Skeletal muscle tissue (tissue), 4 donors: ENCODE data around the gene NRG3. TPM values are rescaled to one million over a fixed set of nuclear protein-coding genes. Genes with fewer than 3 reads are reported as not detected.

Source experiments
- H3K27ac ChIP-seq: one replicate; pipeline ENCODE4 v1.7.0; 2013; ENCODE audit warnings: mild to moderate bottlenecking, low read depth, low read length, inconsistent platforms
- H3K27me3 ChIP-seq, 3 donors: one replicate each; pipeline ENCODE4 v1.7.0; 2013; ENCODE audit warnings: low read length in 3 of 3; ENCODE audit not compliant: control insufficient read depth in 3 of 3, insufficient read depth in 3 of 3
- H3K36me3 ChIP-seq, 3 donors: one replicate each; pipeline ENCODE4 v1.7.0; 2013; ENCODE audit warnings: low read length in 3 of 3; ENCODE audit not compliant: control insufficient read depth in 3 of 3, insufficient read depth in 3 of 3
- H3K4me1 ChIP-seq, 3 donors: one replicate each; pipeline ENCODE4 v1.7.0; 2013; ENCODE audit warnings: low read length in 3 of 3, mild to moderate bottlenecking in 3 of 3; ENCODE audit not compliant: control insufficient read depth in 3 of 3, insufficient read depth in 3 of 3
- H3K4me3 ChIP-seq, 3 donors: one replicate each; pipeline ENCODE4 v1.7.0; 2013; ENCODE audit warnings: low read length in 3 of 3
- H3K9ac ChIP-seq, 3 donors: one replicate each; pipeline ENCODE4 v1.7.0; 2013; ENCODE audit warnings: low read length in 3 of 3, mild to moderate bottlenecking in 3 of 3, moderate library complexity in 2 of 3, low read depth in 1 of 3
- H3K9me3 ChIP-seq, 3 donors: one replicate each; pipeline ENCODE4 v1.7.0; 2013; ENCODE audit warnings: low read length in 3 of 3; ENCODE audit not compliant: control insufficient read depth in 3 of 3
- total RNA-seq: library from RNA; depleted of rRNA; stranded (reverse); fragments of >200 nt; gene quantifications from one replicate; pipeline ENCODE4 v1.2.3, GENCODE V29; 2014
- donor health status: Osteomylitis.

Gene NRG3
- total RNA-seq, 1 donor from 2014 or later: not detected

- Histone ChIP-seq H3K4me3 (no peak overlapping the region), H3K27ac (no peak overlapping the region), H3K27me3 (no peaks in the 10 kb centered on the region), H3K9me3 (no peaks in the 10 kb centered on the region), H3K36me3 (no peaks in the 10 kb centered on the region), H3K9ac (no peak overlapping the region), H3K4me1 (no peaks in the 10 kb centered on the region)
Measured at GRCh38 chr10:82211346-82211745, 336.4 kb downstream of the NRG3 start.

- H3K9ac ChIP-seq: no peak overlapping the region
- H3K4me3 ChIP-seq: no peak overlapping the region
- H3K27ac ChIP-seq: no peak overlapping the region
- H3K27me3 ChIP-seq: no peaks in the 10 kb centered on the region
- H3K9me3 ChIP-seq: no peaks in the 10 kb centered on the region
- H3K4me1 ChIP-seq: no peaks in the 10 kb centered on the region
- H3K36me3 ChIP-seq: no peaks in the 10 kb centered on the region
Measured at GRCh38 chr10:82212753-82213152, 337.8 kb downstream of the NRG3 start.

DNA sequence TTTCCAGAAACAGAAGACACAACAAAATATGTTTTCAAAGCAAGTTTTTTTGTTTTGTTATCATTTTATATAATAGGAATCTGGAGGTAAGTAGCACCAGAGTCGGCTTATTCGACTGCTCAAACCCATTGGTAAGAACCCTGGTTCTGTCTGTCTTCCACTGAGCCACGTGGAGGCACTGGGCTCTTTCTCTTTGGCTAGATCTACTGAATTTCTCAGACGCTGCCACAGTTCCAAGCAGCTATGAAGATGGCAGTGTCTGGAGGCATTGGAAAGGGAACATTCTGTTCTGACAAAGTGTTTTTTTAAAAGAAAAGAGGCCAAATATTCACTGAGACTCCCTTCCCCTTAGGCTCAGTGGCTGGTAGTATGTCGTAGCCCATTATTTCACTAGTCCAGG, 338.8 kb downstream of the NRG3 start:
- H3K9ac ChIP-seq: no peak overlapping the region
- H3K36me3 ChIP-seq: no peaks in the 10 kb centered on the region
- no peak overlapping the region for H3K4me3 ChIP-seq
- H3K4me1 ChIP-seq: no peaks in the 10 kb centered on the region
- no peaks in the 10 kb centered on the region for H3K27me3 ChIP-seq
- H3K27ac ChIP-seq: no peak overlapping the region
- no peaks in the 10 kb centered on the region for H3K9me3 ChIP-seq

DNA sequence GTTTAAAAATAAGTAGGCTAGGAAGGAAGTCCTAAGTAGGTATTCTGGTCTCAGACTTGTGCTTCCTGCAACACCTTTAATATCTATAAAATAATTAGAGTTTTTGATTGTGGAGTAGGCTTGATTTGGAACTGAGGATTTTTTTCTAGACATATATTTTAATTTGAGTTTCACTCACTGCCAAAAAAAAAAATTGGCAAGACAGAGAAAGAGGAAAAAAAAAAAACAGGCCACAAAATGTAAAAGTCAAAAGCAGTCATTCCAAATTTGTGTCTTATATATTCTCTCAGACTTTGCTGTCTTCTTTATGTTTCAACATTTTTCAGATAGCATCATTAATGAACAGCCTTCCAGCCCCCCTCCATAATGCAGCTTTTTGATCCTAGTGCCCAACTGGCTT, 346.1 kb downstream of the NRG3 start:
- Histone ChIP-seq H3K9me3 (no peaks in the 10 kb centered on the region), H3K4me1 (no peaks in the 10 kb centered on the region), H3K36me3 (no peaks in the 10 kb centered on the region), H3K4me3 (no peak overlapping the region), H3K27me3 (no peaks in the 10 kb centered on the region), H3K27ac (no peak overlapping the region), H3K9ac (no peak overlapping the region)

DNA sequence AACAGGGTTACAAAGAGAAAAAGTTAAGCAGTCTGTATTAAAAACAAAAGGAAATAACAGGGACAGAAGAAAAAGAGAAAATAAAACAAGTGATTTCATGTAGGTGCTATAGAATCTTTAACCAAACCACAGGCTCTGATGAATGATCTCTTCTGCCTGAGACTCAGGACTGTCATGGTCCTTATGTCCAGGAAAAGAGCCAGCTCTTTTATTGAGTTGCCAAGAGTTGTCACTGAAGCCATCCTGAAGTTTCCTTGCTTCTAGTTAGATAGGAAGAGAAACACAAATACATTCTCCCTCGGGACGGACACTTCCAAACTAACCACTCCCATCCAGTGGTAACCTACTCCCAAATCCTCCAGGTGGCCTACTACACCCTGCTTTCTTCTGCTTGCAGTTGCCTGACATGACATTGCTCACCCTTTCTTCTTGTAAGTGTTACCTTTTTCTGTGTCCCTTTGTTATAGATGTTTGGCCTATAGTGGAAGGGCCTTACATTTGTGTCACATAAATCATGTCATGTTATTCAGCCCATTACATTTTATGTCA, 346.7 kb downstream of the NRG3 start:
- Histone ChIP-seq H3K9ac (no peak overlapping the region), H3K9me3 (no peaks in the 10 kb centered on the region), H3K4me1 (no peaks in the 10 kb centered on the region), H3K36me3 (no peaks in the 10 kb centered on the region), H3K27ac (no peak overlapping the region), H3K27me3 (no peaks in the 10 kb centered on the region), H3K4me3 (no peak overlapping the region)

- H3K9me3 ChIP-seq: no peaks in the 10 kb centered on the region
- H3K4me1 ChIP-seq: no peaks in the 10 kb centered on the region
- no peak overlapping the region for H3K4me3 ChIP-seq
- H3K27me3 ChIP-seq: no peaks in the 10 kb centered on the region
- H3K9ac ChIP-seq: no peak overlapping the region
- no peaks in the 10 kb centered on the region for H3K36me3 ChIP-seq
- H3K27ac ChIP-seq: no peak overlapping the region
Measured at GRCh38 chr10:82228701-82229100, 353.7 kb downstream of the NRG3 start.

DNA sequence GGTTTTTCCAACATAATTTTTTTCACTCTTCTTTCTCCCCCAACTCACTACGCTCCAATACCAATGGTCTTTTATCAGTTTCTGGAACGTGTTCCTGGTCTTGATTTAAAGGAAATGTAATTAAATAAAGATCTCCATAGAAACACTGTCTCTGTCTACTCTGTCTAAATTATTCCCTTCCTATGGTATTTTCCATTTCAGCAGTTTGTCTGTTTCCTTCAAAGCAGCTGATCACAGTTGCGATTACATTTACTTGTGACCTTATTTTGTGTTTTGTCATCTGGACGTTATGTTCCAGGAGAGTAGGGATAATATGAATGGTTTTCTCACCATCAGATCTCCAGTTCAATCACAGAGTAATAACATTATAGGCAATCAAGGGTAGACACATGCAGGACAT, 359.2 kb downstream of the NRG3 start:
- H3K27me3 ChIP-seq: no peaks in the 10 kb centered on the region
- H3K4me3 ChIP-seq: no peak overlapping the region
- H3K9me3 ChIP-seq: no peaks in the 10 kb centered on the region
- H3K4me1 ChIP-seq: no peaks in the 10 kb centered on the region
- H3K9ac ChIP-seq: no peak overlapping the region
- no peak overlapping the region for H3K27ac ChIP-seq
- H3K36me3 ChIP-seq: no peaks in the 10 kb centered on the region

- H3K9me3 ChIP-seq: no peaks in the 10 kb centered on the region
- H3K4me1 ChIP-seq: no peaks in the 10 kb centered on the region
- no peaks in the 10 kb centered on the region for H3K36me3 ChIP-seq
- no peak overlapping the region for H3K4me3 ChIP-seq
- no peaks in the 10 kb centered on the region for H3K27me3 ChIP-seq
- no peak overlapping the region for H3K9ac ChIP-seq
- H3K27ac ChIP-seq: no peak overlapping the region
Measured at GRCh38 chr10:82236084-82236731, 361.2 kb downstream of the NRG3 start.

DNA sequence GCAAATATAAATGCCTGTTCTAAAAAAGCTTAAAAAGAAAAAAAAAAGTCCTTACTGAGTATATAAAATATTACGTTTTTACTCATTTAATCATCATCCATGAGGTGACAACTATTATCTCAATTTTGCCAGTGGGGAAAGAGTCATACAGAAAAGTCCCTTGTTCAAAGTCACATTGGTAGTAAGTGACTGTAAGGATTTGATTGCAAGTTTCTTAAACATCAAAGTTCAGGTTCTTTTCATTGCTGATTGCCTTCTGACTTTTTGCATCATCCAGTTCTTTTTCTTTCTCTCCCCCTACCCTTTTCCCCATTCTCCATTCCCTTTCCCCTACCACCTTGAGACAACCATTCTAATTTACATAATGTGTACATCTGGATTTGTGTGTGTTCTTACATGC, 363.3 kb downstream of the NRG3 start:
- Histone ChIP-seq H3K9me3 (no peaks in the 10 kb centered on the region), H3K4me1 (no peaks in the 10 kb centered on the region), H3K4me3 (no peak overlapping the region), H3K9ac (no peak overlapping the region), H3K27ac (no peak overlapping the region), H3K36me3 (no peaks in the 10 kb centered on the region), H3K27me3 (no peaks in the 10 kb centered on the region)

DNA sequence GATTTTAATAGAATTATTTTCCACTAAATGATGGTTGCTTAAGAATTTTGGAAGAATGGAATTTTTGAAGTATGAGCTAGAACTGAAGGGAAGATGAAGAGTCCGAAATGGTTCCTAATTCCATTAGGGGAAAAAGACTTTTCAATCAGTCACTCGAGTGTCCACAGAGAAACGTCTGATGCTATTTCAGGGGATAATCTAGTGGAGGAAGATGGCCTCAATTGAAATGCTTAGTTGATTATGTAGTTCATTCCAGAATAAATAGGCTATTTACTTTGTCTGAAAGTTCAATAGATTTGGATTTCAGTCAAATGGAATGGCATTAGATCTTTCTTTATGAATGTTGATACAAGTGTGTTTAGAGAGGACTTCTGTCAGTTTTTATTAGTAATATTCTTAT, 365.4 kb downstream of the NRG3 start:
- H3K9ac ChIP-seq: no peak overlapping the region
- H3K9me3 ChIP-seq: no peaks in the 10 kb centered on the region
- no peaks in the 10 kb centered on the region for H3K27me3 ChIP-seq
- H3K36me3 ChIP-seq: no peaks in the 10 kb centered on the region
- no peak overlapping the region for H3K27ac ChIP-seq
- H3K4me3 ChIP-seq: no peak overlapping the region
- no peaks in the 10 kb centered on the region for H3K4me1 ChIP-seq
